Measurements from ENCODE around the gene P2RX5.

Gene P2RX5

GRCh38 chr17:3656353-3656752, 39.6 kb downstream of the P2RX5 start:
- no peak for DNase-seq

- no peak for DNase-seq
These were observed 40.2 kb downstream of the P2RX5 start for GRCh38 chr17:3655766-3656165.

- peak in 1 of 2 experiments; percentile 9 for DNase-seq
These were observed 48.0 kb downstream of the P2RX5 start for GRCh38 chr17:3647769-3648555.

GRCh38 chr17:3647251-3647650, 48.7 kb downstream of the P2RX5 start:
- DNase-seq, result no peak

GRCh38 chr17:3645310-3645709, 50.6 kb downstream of the P2RX5 start:
- no peak for DNase-seq

- no peak for DNase-seq
These were observed 52.0 kb downstream of the P2RX5 start for GRCh38 chr17:3643889-3644349.

- DNase-seq, result no peak
These were observed 54.1 kb downstream of the P2RX5 start for GRCh38 chr17:3641717-3642486.

GRCh38 chr17:3641014-3641413, 54.9 kb downstream of the P2RX5 start:
- DNase-seq, result no peak

GRCh38 chr17:3639981-3640596, 55.9 kb downstream of the P2RX5 start:
- peak in 1 of 2 experiments; percentile 2 for DNase-seq

- DNase-seq, result no peak
These were observed 59.0 kb downstream of the P2RX5 start for GRCh38 chr17:3636908-3637373.

GRCh38 chr17:3636154-3636907, 59.6 kb downstream of the P2RX5 start, which contains the start of the genes CTNS and SHPK:
Gene CTNS, plus strand, starts transcription at chr17:3636760. Its CDS starts 3,447 bp downstream, at chr17:3640207.
Gene SHPK, minus strand, starts transcription at chr17:3636250. Its CDS starts 31 bp downstream, at chr17:3636219.
- DNase-seq, result peak; percentile 76 to 82

- peak in 1 of 2 experiments; percentile 1 for DNase-seq
These were observed 60.3 kb downstream of the P2RX5 start for GRCh38 chr17:3635474-3636153.

- no peak for DNase-seq
These were observed 63.7 kb downstream of the P2RX5 start for GRCh38 chr17:3632287-3632686.

GRCh38 chr17:3630781-3631180, 65.2 kb downstream of the P2RX5 start:
- no peak for DNase-seq

- DNase-seq, result no peak
These were observed 68.2 kb downstream of the P2RX5 start for GRCh38 chr17:3627769-3628167.

GRCh38 chr17:3626831-3627768, 68.9 kb downstream of the P2RX5 start:
- DNase-seq, result no peak

Data from NCI-H524 (cell line).